ENCODE measurements around the gene AGPAT3.
"Not testable (repeated sequence)": the region's sequence is repeated elsewhere in the genome, so short reads cannot be mapped to it uniquely, and the experiment has no call there.

DNA sequence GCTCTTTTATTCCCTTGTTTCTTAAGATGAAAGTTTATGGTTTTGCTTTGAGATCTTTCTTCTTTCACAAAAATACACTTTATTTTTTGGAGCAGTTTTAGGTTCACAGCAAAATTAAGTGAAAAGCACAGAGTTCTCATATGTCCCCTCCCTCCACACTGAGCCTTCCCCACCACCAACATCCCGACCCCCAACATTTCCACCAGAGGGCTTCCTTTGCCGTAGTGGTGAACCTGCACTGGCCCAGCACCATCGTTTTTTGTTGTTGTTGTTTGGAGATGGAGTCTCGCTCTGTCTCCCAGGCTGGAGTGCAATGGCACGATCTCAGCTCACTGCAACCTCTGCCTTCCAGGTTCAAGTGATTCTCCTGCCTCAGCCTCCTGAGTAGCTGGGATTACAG lies 20.1 kb upstream of the AGPAT3 start:
- not testable (repeated sequence) for TF ChIP-seq RNF2 (IDR thresholded peaks at IDR 0.05; ENCODE audit: borderline replicate concordance, low read depth); MYC (IDR thresholded peaks at IDR 0.05; ENCODE audit: borderline replicate concordance, low read length); NFE2L2 (conservative IDR thresholded peaks at IDR 0.05; ENCODE audit: low read length); EP300 (IDR thresholded peaks at IDR 0.05); RAD21 (conservative IDR thresholded peaks at IDR 0.05 in 1 of 2, IDR thresholded peaks at IDR 0.05 in 1 of 2); HDAC2 (IDR thresholded peaks at IDR 0.05); POLR2A (IDR thresholded peaks at IDR 0.05; ENCODE audit: low read length); KDM1A (IDR thresholded peaks at IDR 0.05; ENCODE audit: low read depth)
- TF ChIP-seq, protein P1, sequence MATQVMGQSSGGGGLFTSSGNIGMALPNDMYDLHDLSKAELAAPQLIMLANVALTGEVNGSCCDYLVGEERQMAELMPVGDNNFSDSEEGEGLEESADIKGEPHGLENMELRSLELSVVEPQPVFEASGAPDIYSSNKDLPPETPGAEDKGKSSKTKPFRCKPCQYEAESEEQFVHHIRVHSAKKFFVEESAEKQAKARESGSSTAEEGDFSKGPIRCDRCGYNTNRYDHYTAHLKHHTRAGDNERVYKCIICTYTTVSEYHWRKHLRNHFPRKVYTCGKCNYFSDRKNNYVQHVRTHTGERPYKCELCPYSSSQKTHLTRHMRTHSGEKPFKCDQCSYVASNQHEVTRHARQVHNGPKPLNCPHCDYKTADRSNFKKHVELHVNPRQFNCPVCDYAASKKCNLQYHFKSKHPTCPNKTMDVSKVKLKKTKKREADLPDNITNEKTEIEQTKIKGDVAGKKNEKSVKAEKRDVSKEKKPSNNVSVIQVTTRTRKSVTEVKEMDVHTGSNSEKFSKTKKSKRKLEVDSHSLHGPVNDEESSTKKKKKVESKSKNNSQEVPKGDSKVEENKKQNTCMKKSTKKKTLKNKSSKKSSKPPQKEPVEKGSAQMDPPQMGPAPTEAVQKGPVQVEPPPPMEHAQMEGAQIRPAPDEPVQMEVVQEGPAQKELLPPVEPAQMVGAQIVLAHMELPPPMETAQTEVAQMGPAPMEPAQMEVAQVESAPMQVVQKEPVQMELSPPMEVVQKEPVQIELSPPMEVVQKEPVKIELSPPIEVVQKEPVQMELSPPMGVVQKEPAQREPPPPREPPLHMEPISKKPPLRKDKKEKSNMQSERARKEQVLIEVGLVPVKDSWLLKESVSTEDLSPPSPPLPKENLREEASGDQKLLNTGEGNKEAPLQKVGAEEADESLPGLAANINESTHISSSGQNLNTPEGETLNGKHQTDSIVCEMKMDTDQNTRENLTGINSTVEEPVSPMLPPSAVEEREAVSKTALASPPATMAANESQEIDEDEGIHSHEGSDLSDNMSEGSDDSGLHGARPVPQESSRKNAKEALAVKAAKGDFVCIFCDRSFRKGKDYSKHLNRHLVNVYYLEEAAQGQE (IDR thresholded peaks at IDR 0.05): not testable (repeated sequence)
